ENCODE results near the gene BTAF1. TPM values are rescaled to one million over a fixed set of nuclear protein-coding genes. Genes with fewer than 3 reads are reported as not detected.
A peak's percentile ranks its signal among the peaks of the same experiment; 100 is the strongest.
"Not testable (repeated sequence)": the region's sequence is repeated elsewhere in the genome, so short reads cannot be mapped to it uniquely, and the experiment has no call there.

BTAF1 gene
- total RNA-seq, 1 donor from 2014 or later, result 29.2 TPM

DNA sequence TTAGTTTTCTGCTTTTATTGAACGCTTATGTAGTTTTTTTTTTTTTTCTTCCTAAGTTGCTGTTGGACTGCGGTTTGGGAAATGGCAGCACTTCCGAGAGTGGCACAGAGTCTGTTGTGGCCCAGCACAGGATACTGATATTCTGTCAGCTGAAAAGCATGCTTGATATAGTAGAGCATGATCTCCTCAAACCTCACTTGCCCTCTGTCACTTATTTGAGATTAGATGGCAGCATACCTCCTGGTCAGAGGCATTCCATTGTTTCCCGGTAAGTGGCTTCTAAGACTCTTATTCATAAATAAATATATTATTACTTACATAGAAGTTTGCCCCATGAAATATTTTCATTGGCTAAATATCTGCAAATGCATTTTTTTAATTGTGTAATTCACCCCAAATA is 101.1 kb downstream of the BTAF1 start:
- Mint-ChIP-seq H3K27me3 (ENCODE audit: low read depth, unreplicated experiment) (no peaks in the 10 kb centered on the region), H3K36me3 (ENCODE audit: low read depth, unreplicated experiment) (peaks cover 12% of the 10 kb centered on the region), H3K27ac (ENCODE audit: unreplicated experiment) (no peak overlapping the region), H3K9me3 (ENCODE audit: unreplicated experiment) (no peaks in the 10 kb centered on the region), H3K4me3 (ENCODE audit: unreplicated experiment) (no peak overlapping the region), H3K4me1 (ENCODE audit: low read depth, unreplicated experiment) (no peaks in the 10 kb centered on the region)
- FAIRE-seq (no peak), DNase-seq (ENCODE audit: low read depth) (peak; percentile 61)
- Histone ChIP-seq H3K4me3 (ENCODE audit: insufficient read depth, low read depth, low read length) (no peak overlapping the region), H3K4me2 (ENCODE audit: low read length) (no peak overlapping the region), H2AFZ (ENCODE audit: low read depth, low read length) (no peak overlapping the region), H3K27me3 (ENCODE audit: insufficient read depth, low read length) (no peaks in the 10 kb centered on the region), H3K79me2 (ENCODE audit: insufficient read depth, low read length) (no peaks in the 10 kb centered on the region), H3K9me3 (ENCODE audit: insufficient read depth, low read depth, low read length) (no peaks in the 10 kb centered on the region), H4K20me1 (ENCODE audit: insufficient read depth, low read length) (no peaks in the 10 kb centered on the region), H3K9ac (ENCODE audit: low read length) (no peak overlapping the region), H3K27ac (ENCODE audit: low read depth, low read length) (no peak overlapping the region), H3K36me3 (ENCODE audit: insufficient read depth, low read length) (peaks cover 35% of the 10 kb centered on the region), H3K4me1 (ENCODE audit: insufficient read depth, low read length) (peaks cover 4% of the 10 kb centered on the region)
- TF ChIP-seq, protein P1, sequence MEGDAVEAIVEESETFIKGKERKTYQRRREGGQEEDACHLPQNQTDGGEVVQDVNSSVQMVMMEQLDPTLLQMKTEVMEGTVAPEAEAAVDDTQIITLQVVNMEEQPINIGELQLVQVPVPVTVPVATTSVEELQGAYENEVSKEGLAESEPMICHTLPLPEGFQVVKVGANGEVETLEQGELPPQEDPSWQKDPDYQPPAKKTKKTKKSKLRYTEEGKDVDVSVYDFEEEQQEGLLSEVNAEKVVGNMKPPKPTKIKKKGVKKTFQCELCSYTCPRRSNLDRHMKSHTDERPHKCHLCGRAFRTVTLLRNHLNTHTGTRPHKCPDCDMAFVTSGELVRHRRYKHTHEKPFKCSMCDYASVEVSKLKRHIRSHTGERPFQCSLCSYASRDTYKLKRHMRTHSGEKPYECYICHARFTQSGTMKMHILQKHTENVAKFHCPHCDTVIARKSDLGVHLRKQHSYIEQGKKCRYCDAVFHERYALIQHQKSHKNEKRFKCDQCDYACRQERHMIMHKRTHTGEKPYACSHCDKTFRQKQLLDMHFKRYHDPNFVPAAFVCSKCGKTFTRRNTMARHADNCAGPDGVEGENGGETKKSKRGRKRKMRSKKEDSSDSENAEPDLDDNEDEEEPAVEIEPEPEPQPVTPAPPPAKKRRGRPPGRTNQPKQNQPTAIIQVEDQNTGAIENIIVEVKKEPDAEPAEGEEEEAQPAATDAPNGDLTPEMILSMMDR (IDR thresholded peaks at IDR 0.05; ENCODE audit: insufficient read depth, low read depth, low read length), result no peak
- TF ChIP-seq EZH2 (IDR thresholded peaks at IDR 0.05; ENCODE audit: insufficient read depth, low read length), result no peak

DNA sequence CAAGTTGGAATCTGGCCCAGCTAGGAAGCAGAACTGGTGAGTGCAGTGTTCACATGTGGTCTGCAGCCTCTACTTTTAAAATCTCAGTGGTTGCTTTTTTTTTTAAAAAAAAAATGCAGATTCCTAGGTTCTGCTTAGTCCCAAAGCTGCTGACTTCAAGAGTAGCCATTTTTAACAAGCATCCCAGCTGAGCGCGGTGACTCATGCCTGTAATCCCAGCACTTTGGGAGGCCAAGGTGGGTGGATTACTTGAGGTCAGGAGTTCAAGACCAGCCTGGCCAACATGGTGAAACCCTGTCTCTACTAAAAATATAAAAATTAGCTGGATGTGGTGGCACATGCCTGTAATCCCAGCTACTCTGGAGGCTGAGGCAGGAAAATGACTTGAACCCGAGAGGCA is 101.8 kb downstream of the BTAF1 start:
- not testable (repeated sequence) for H3K27me3 Mint-ChIP-seq (ENCODE audit: low read depth, unreplicated experiment); H3K4me3 Mint-ChIP-seq (ENCODE audit: unreplicated experiment); FAIRE-seq; H3K27me3 ChIP-seq (ENCODE audit: insufficient read depth, low read length); H3K4me1 ChIP-seq (ENCODE audit: insufficient read depth, low read length); H3K79me2 ChIP-seq (ENCODE audit: insufficient read depth, low read length); H3K4me1 Mint-ChIP-seq (ENCODE audit: low read depth, unreplicated experiment); DNase-seq (ENCODE audit: low read depth); H3K27ac ChIP-seq (ENCODE audit: low read depth, low read length); H2AFZ ChIP-seq (ENCODE audit: low read depth, low read length); H4K20me1 ChIP-seq (ENCODE audit: insufficient read depth, low read length); H3K4me3 ChIP-seq (ENCODE audit: insufficient read depth, low read depth, low read length); H3K9me3 Mint-ChIP-seq (ENCODE audit: unreplicated experiment); H3K27ac Mint-ChIP-seq (ENCODE audit: unreplicated experiment); H3K9ac ChIP-seq (ENCODE audit: low read length); H3K4me2 ChIP-seq (ENCODE audit: low read length); H3K9me3 ChIP-seq (ENCODE audit: insufficient read depth, low read depth, low read length)
- H3K36me3 ChIP-seq (ENCODE audit: insufficient read depth, low read length), result peaks cover 36% of the 10 kb centered on the region
- peaks cover 12% of the 10 kb centered on the region for H3K36me3 Mint-ChIP-seq (ENCODE audit: low read depth, unreplicated experiment)

DNA sequence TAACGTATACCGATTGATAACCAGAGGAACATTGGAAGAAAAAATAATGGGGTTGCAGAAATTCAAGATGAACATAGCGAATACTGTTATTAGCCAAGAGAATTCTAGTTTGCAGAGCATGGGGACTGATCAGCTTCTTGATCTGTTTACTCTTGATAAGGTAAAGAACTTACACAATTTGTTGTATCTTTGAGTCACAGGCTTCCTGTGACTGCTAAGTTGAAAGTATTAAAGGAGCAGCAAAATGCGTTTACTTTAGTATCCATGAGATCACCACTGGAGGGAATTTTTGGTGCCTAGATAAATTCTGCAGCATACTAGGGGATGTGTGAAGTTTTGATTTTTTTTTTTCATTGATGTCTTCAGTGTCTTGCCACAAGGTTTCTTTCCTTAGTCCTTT is 103.6 kb downstream of the BTAF1 start:
- Histone ChIP-seq H3K36me3 (ENCODE audit: insufficient read depth, low read length) (peaks cover 31% of the 10 kb centered on the region), H3K27me3 (ENCODE audit: insufficient read depth, low read length) (no peaks in the 10 kb centered on the region), H2AFZ (ENCODE audit: low read depth, low read length) (no peak overlapping the region), H3K4me1 (ENCODE audit: insufficient read depth, low read length) (peaks cover 4% of the 10 kb centered on the region), H3K9ac (ENCODE audit: low read length) (no peak overlapping the region), H3K27ac (ENCODE audit: low read depth, low read length) (no peak overlapping the region), H3K79me2 (ENCODE audit: insufficient read depth, low read length) (no peaks in the 10 kb centered on the region), H3K4me3 (ENCODE audit: insufficient read depth, low read depth, low read length) (no peak overlapping the region), H4K20me1 (ENCODE audit: insufficient read depth, low read length) (no peaks in the 10 kb centered on the region), H3K4me2 (ENCODE audit: low read length) (no peak overlapping the region), H3K9me3 (ENCODE audit: insufficient read depth, low read depth, low read length) (no peaks in the 10 kb centered on the region)
- Mint-ChIP-seq H3K9me3 (ENCODE audit: unreplicated experiment) (no peaks in the 10 kb centered on the region), H3K27me3 (ENCODE audit: low read depth, unreplicated experiment) (no peaks in the 10 kb centered on the region), H3K36me3 (ENCODE audit: low read depth, unreplicated experiment) (peaks cover 15% of the 10 kb centered on the region), H3K4me1 (ENCODE audit: low read depth, unreplicated experiment) (no peaks in the 10 kb centered on the region), H3K27ac (ENCODE audit: unreplicated experiment) (no peak overlapping the region), H3K4me3 (ENCODE audit: unreplicated experiment) (no peak overlapping the region)
- DNase-seq (ENCODE audit: low read depth) (no peak), FAIRE-seq (no peak)
- TF ChIP-seq EZH2 (IDR thresholded peaks at IDR 0.05; ENCODE audit: insufficient read depth, low read length), result no peak
- TF ChIP-seq, protein P1 (IDR thresholded peaks at IDR 0.05; ENCODE audit: insufficient read depth, low read depth, low read length), result no peak

All from astrocyte (in vitro differentiated cells and primary cell).